GM12864 (cell line): ENCODE data around the gene MAPKAP1.

Source experiments
- DNase-seq: peaks from one replicate; pipeline ENCODE4 v3.0.0-alpha.2; 2011; ENCODE audit warnings: low read depth
- H3K4me3 ChIP-seq: 2 replicates; pipeline ENCODE4 v1.5.1; 2011; ENCODE audit warnings: mild to moderate bottlenecking, low read depth, low read length, control low read depth
- CTCF ChIP-seq: IDR thresholded peaks from 2 replicates; pipeline ENCODE4 v1.5.1; 2011; ENCODE audit warnings: low read depth, mild to moderate bottlenecking, moderate library complexity, low read length, control low read depth, inconsistent platforms; ENCODE audit errors: missing control alignments

Gene MAPKAP1

GRCh38 chr9:125549039-125549438 lies 158.0 kb downstream of the MAPKAP1 start:
- DNase-seq, result no peak
- TF ChIP-seq CTCF, result no peak
- no peak overlapping the region for H3K4me3 ChIP-seq

- no peak for DNase-seq
- H3K4me3 ChIP-seq, result no peak overlapping the region
- no peak for TF ChIP-seq CTCF
Measured at GRCh38 chr9:125548141-125548540, 158.9 kb downstream of the MAPKAP1 start.

GRCh38 chr9:125547368-125547767 lies 159.6 kb downstream of the MAPKAP1 start:
- no peak for TF ChIP-seq CTCF
- H3K4me3 ChIP-seq, result no peak overlapping the region
- DNase-seq, result no peak

- DNase-seq, result no peak
- TF ChIP-seq CTCF, result no peak
- H3K4me3 ChIP-seq, result no peak overlapping the region
Measured at GRCh38 chr9:125545845-125546244, 161.2 kb downstream of the MAPKAP1 start.

GRCh38 chr9:125544988-125545651 lies 161.9 kb downstream of the MAPKAP1 start:
- no peak for TF ChIP-seq CTCF
- H3K4me3 ChIP-seq, result no peak overlapping the region
- no peak for DNase-seq

GRCh38 chr9:125544484-125544883 lies 162.5 kb downstream of the MAPKAP1 start:
- DNase-seq, result no peak
- no peak for TF ChIP-seq CTCF
- H3K4me3 ChIP-seq, result no peak overlapping the region

GRCh38 chr9:125541840-125542243 lies 165.2 kb downstream of the MAPKAP1 start:
- H3K4me3 ChIP-seq, result no peak overlapping the region
- TF ChIP-seq CTCF, result no peak
- no peak for DNase-seq
